Thoracic aorta (tissue), 2 donors: ENCODE data around the gene SP5. TPM values are rescaled to one million over a fixed set of nuclear protein-coding genes. Genes with fewer than 3 reads are reported as not detected.

ENCODE experiments used
- ATAC-seq: fragments of 150-250 bp; one replicate; pipeline ENCODE4 v1.8.0; 2017; ENCODE audit warnings: low read depth; ENCODE audit not compliant: insufficient number of reproducible peaks, low FRiP score
- DNase-seq: peaks from one replicate; pipeline ENCODE4 v3.0.0-alpha.2; 2020; ENCODE audit warnings: low spot score
- H3K27ac ChIP-seq, 2 donors: fragments of 200-600 bp; sonication (generic); 1 replicate in 1 of 2; 2 replicates in 1 of 2; pipeline ENCODE4 v1.5.1; 2016; ENCODE audit warnings: mild to moderate bottlenecking in 2 of 2, moderate library complexity in 2 of 2
- H3K27me3 ChIP-seq: fragments of 200-600 bp; sonication (generic); replicated peaks from 2 replicates; pipeline ENCODE4 v1.6.0; 2016; ENCODE audit warnings: mild to moderate bottlenecking; ENCODE audit not compliant: insufficient read depth
- H3K36me3 ChIP-seq: fragments of 200-600 bp; sonication (generic); one replicate; pipeline ENCODE4 v1.5.1; 2016
- H3K4me1 ChIP-seq, 2 donors: fragments of 200-600 bp; sonication (generic); 1 replicate in 1 of 2; 2 replicates in 1 of 2; pipeline versions ENCODE4 v1.5.1 to v1.6.0; 2016; ENCODE audit warnings: low read depth in 2 of 2, mild to moderate bottlenecking in 1 of 2; ENCODE audit not compliant: control insufficient read depth in 1 of 2
- H3K4me3 ChIP-seq: fragments of 200-600 bp; sonication (generic); 2 replicates; pipeline ENCODE4 v1.5.1; 2016; ENCODE audit warnings: mild to moderate bottlenecking
- H3K9me3 ChIP-seq: fragments of 200-600 bp; sonication (generic); 2 replicates; pipeline ENCODE4 v1.5.1; 2016
- total RNA-seq, 2 donors: library from RNA; depleted of rRNA; stranded (reverse); fragments of >200 nt; gene quantifications; one replicate each; pipeline versions ENCODE4 v1.1.0 to v1.2.3, GENCODE V29; 2016
- TF ChIP-seq, protein P1 (sequence below): fragments of 200-600 bp; sonication (generic); IDR thresholded peaks from one replicate; pipeline ENCODE4 v1.5.1; 2019; ENCODE audit warnings: antibody characterized with exemption

SP5 gene
- total RNA-seq, 2 donors from 2014 or later = not detected

DNA sequence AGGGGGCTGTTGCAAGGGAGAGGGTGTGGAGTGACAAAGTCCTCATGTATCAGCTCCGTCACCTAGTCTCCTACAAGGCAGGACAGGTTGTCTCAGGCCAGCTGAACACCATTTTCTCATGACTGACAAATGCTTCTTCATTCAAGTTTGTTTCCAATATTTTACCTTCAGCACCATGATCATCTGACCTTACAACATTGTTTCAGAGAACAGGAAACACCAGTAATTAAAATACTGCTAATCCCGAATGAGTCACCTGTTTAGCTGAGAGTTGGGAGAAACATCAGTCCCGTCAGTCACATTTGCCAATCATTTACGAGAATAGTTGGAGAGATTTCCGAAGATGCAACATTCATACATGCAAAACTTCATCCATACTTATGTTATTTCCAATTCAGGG is 25.7 kb upstream of the SP5 start:
- no peak for ATAC-seq
- TF ChIP-seq, protein P1, sequence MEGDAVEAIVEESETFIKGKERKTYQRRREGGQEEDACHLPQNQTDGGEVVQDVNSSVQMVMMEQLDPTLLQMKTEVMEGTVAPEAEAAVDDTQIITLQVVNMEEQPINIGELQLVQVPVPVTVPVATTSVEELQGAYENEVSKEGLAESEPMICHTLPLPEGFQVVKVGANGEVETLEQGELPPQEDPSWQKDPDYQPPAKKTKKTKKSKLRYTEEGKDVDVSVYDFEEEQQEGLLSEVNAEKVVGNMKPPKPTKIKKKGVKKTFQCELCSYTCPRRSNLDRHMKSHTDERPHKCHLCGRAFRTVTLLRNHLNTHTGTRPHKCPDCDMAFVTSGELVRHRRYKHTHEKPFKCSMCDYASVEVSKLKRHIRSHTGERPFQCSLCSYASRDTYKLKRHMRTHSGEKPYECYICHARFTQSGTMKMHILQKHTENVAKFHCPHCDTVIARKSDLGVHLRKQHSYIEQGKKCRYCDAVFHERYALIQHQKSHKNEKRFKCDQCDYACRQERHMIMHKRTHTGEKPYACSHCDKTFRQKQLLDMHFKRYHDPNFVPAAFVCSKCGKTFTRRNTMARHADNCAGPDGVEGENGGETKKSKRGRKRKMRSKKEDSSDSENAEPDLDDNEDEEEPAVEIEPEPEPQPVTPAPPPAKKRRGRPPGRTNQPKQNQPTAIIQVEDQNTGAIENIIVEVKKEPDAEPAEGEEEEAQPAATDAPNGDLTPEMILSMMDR = no peak
- Histone ChIP-seq H3K27ac (no peak overlapping the region), H3K9me3 (no peaks in the 10 kb centered on the region), H3K4me1 (no peaks in the 10 kb centered on the region), H3K27me3 (no peaks in the 10 kb centered on the region), H3K36me3 (no peaks in the 10 kb centered on the region), H3K4me3 (no peak overlapping the region)
- no peak for DNase-seq

DNA sequence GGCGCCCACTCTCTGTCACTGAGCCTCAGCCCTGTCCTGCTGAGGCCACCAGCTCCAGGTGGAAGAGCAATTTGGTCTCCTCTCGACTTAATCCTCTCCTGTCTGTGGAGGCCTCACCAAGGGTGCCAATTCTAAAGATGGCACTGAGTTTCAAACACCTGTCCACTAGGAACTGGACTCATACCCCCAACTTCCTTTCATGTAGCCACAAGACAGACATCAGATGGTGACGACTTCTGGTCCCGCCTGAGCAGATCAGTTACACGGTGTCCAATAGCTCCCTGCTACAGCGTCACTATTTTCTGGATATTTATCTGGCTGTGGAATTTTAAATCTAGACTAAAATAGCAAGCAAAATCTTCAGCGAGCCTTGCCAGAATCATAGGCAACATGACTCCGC is 24.5 kb upstream of the SP5 start:
- Histone ChIP-seq H3K36me3 (no peaks in the 10 kb centered on the region), H3K27ac (no peak overlapping the region), H3K4me3 (no peak overlapping the region), H3K9me3 (no peaks in the 10 kb centered on the region), H3K4me1 (no peaks in the 10 kb centered on the region), H3K27me3 (no peaks in the 10 kb centered on the region)
- DNase-seq (no peak), ATAC-seq (no peak)
- TF ChIP-seq, protein P1 = no peak

DNA sequence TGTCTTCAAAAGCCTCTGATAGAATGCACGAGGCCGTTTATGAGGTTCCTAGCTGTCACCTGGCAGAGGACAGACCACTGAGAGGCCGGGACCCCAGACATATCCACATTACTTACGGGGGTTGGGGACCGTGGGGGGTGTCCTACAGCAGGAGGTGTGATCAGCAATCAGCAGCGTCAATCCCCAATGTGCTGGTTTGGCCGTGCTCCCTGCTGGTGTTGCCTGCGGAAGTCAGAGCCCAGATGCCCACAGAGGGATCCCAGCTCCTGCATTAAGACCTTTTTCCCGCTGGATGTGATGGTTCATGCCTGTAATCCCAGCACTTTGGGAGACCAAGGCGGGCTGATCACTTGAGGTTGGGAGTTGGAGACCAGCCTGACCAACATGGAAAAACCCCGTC is 20.8 kb upstream of the SP5 start:
- Histone ChIP-seq H3K4me3 (no peak overlapping the region), H3K9me3 (no peaks in the 10 kb centered on the region), H3K4me1 (no peaks in the 10 kb centered on the region), H3K27me3 (no peaks in the 10 kb centered on the region), H3K27ac (no peak overlapping the region), H3K36me3 (no peaks in the 10 kb centered on the region)
- ATAC-seq (no peak), DNase-seq (no peak)
- TF ChIP-seq, protein P1 = no peak

DNA sequence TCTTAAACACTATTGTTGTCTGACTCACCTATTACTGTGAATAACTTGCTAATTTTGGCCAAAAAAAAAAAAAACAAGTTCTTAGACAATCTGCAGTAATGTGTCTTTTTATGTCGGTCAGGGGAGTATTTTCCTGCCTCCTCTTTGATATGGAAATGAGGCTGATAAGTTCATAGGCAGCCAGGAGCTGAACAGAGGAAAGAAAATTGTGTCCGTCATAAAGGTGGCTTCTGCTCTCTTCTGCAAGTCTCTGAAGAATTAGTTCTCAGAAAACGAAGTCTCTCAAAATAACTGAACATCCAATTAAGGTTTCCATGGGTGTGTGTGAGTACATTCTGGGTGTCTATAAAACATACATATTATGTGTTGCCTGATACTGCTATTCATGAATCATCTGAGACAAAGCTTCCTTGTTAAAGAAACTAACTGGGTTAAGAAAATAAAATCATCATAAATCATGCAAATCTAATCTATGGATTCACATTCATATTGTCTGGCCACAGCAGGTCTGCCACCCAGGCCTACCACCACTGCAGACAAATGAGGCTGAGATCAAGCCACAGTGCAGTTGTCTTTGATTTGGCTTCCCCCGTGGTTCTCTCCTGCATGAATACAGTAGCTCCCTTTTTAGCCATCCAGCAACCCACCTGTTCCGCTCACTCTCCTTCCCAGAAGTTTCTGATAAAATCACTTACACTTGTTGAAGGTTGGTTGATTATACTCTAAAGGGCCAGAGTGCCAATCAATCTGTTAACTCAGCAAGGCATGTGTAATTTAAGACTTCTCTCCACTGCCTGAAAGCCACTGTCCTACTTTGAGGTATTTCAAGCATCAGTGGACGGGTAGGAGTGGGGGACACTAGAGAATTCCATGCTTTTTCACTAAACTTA is 19.4 kb upstream of the SP5 start:
- H3K36me3 ChIP-seq = no peaks in the 10 kb centered on the region
- no peak for DNase-seq
- no peak overlapping the region for H3K4me3 ChIP-seq
- H3K27ac ChIP-seq = no peak overlapping the region
- H3K27me3 ChIP-seq = no peaks in the 10 kb centered on the region
- no peaks in the 10 kb centered on the region for H3K9me3 ChIP-seq
- TF ChIP-seq, protein P1 = no peak
- no peak for ATAC-seq
- H3K4me1 ChIP-seq = no peaks in the 10 kb centered on the region

DNA sequence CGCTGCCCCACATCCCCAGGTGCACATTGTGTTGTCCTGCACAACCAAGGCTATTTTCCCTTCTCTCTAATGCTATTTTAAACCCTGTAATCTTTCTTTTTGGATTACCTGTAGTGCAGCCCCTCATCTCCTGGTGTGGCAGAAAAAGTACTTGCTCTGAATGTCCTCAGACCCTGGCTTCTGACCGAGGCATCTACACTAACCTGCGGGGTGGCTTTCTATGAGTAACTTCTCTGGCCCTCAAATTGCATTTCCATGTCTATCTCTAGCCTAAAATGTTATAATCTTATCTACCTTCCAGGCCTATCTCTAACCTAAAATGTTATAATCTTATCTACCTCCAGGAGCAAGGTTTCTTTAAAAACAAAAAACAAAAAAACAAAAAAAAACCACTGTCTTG is 18.2 kb upstream of the SP5 start:
- Histone ChIP-seq H3K36me3 (no peaks in the 10 kb centered on the region), H3K27me3 (no peaks in the 10 kb centered on the region), H3K4me3 (no peak overlapping the region), H3K4me1 (no peaks in the 10 kb centered on the region), H3K27ac (no peak overlapping the region), H3K9me3 (no peaks in the 10 kb centered on the region)
- TF ChIP-seq, protein P1 = no peak
- no peak for ATAC-seq
- DNase-seq = no peak
